22Rv1 (cell line): ENCODE measurements around the gene VWA1.
"Not testable (repeated sequence)": the region's sequence is repeated elsewhere in the genome, so short reads cannot be mapped to it uniquely, and the experiment has no call there.

Experiments
- H3K27ac ChIP-seq: fragments of 450-650 bp; 2 replicates; pipeline ENCODE4 v1.5.1; 2017
- ZFX ChIP-seq: fragments of 450-650 bp; IDR thresholded peaks from 2 replicates; pipeline ENCODE4 v1.6.1; 2017; ENCODE audit warnings: antibody characterized with exemption, borderline replicate concordance
- TF ChIP-seq, protein P1 (sequence below): fragments of 450-650 bp; IDR thresholded peaks from 2 replicates; pipeline ENCODE4 v1.5.1; 2017; ENCODE audit warnings: mild to moderate bottlenecking

Gene VWA1

DNA sequence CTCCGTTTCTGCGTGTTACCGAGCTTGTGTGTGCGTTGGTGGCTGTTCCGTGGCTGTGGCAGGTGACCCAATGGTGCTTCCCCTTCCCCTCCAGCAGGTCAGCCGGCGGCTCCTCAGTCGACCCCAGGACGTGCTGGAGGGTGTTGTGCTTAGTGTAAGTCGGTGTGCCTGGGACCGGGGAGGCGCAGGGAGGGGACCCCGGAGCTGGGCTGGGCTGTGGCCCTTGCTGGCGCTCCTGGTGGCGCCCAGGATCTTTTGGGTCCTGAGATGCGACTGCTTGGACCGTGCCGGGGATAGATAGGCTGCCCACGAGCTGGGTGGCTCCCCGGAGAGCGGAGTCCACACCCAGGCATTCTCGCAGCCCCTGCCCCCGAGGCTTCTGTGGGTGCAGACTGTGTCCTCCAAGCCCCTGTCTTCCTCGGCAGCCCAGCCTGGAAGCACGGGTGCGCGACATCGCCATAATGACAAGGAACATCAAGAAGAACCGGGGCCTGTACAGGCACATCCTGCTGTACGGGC lies 19.9 kb downstream of the VWA1 start:
- TF ChIP-seq, protein P1, sequence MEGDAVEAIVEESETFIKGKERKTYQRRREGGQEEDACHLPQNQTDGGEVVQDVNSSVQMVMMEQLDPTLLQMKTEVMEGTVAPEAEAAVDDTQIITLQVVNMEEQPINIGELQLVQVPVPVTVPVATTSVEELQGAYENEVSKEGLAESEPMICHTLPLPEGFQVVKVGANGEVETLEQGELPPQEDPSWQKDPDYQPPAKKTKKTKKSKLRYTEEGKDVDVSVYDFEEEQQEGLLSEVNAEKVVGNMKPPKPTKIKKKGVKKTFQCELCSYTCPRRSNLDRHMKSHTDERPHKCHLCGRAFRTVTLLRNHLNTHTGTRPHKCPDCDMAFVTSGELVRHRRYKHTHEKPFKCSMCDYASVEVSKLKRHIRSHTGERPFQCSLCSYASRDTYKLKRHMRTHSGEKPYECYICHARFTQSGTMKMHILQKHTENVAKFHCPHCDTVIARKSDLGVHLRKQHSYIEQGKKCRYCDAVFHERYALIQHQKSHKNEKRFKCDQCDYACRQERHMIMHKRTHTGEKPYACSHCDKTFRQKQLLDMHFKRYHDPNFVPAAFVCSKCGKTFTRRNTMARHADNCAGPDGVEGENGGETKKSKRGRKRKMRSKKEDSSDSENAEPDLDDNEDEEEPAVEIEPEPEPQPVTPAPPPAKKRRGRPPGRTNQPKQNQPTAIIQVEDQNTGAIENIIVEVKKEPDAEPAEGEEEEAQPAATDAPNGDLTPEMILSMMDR, result no peak
- no peak for TF ChIP-seq ZFX
- H3K27ac ChIP-seq, result no peak overlapping the region

GRCh38 chr1:1455934-1456333 lies 20.4 kb downstream of the VWA1 start:
- not testable (repeated sequence) for H3K27ac ChIP-seq

- H3K27ac ChIP-seq, result not testable (repeated sequence)
Measured at GRCh38 chr1:1456683-1457255, 21.3 kb downstream of the VWA1 start.

- H3K27ac ChIP-seq, result not testable (repeated sequence)
Measured at GRCh38 chr1:1459156-1459555, 23.7 kb downstream of the VWA1 start.

- H3K27ac ChIP-seq, result not testable (repeated sequence)
Measured at GRCh38 chr1:1459711-1460110, 24.2 kb downstream of the VWA1 start.

DNA sequence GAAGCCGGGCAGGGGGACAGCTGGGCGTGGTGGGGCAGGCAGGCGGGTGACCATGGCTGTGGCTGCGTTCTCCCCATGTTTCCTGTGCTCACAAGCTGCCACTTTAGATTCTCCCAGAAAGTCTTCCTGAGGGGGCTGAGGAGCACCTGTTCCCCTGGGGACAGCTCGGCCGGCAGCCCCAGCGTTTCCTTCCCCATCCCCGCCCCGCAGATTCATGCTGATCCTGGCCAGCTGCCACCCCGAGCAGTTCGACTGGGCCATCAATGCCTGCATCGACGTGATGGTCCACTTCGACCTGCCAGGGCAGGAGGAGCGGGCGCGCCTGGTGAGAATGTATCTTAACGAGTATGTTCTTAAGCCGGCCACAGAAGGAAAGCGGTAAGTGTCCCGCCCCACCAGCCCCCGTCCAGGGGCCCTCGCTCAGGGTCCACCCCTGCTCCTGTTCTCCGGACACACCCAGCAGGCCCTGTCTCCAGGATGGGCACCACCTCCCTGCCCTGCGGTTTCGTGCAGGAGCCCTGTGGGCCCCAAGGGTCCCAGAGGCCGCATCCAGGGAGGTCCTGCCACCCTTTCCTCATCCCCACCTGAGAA lies 25.1 kb downstream of the VWA1 start:
- TF ChIP-seq, protein P1, result no peak
- TF ChIP-seq ZFX, result no peak
- H3K27ac ChIP-seq, result no peak overlapping the region

DNA sequence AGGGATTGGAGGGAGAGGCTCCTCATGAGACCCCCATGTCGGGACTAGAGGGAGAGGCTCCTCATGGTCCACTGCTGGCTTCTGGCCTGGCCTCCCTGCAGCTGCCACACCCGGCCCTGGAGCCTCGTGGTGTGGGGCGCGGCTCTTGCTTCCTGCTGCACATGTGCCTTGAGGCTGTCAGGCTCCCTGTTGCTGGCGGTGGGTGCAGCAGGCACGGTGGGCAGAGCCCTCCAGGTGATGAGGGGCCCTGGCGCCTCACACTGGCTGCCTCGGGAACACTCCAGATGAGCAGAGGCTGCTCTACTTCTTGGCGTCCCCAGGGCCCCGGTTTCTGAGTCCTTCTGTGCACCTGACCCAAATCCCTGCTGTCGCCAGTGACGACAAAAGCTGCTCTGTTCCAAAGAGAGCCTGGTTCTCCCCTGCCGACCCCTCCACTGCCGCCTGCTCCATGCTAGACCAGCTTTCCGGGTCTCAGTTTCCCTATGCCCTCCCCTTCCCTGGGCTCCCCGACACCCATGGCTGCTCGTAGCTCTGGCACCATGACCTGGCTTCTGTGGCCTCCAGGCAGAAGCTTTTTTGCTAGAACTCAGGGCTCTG lies 26.3 kb downstream of the VWA1 start:
- no peak for TF ChIP-seq ZFX
- TF ChIP-seq, protein P1, result no peak
- H3K27ac ChIP-seq, result no peak overlapping the region

DNA sequence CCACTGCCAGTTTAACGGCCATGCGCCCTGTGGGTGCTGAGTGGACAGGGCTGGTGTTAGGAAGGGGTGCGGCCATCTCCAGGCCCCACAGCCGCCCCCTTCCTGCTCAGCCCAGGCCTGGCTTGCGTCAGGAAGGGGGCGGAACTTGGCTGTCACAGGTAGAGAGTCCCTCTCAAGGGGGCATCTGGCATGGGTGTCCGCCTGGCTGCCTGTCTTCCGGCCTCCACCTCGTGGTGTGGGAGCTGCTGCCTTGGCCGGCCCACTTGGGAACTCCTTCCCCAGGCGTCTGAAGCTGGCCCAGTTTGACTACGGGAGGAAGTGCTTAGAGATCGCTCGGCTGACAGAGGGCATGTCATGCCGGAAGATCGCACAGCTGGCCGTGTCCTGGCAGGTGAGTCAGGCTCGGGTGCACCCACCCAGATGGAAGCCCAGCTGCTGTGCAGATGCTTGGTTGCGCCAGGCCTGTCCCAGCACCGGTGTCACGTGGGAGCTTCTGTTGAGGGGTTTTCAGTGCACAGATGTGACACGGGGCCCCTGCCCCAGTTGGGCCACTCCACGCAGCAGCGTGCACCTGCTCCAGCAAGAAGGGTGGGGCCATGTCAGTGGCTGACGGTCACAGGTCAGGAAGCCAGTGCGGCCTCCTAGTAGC lies 27.0 kb downstream of the VWA1 start:
- TF ChIP-seq ZFX, result no peak
- TF ChIP-seq, protein P1, result no peak
- no peak overlapping the region for H3K27ac ChIP-seq

- H3K27ac ChIP-seq, result no peak overlapping the region
- no peak for TF ChIP-seq ZFX
- TF ChIP-seq, protein P1, result no peak
Measured at GRCh38 chr1:1463312-1463711, 27.8 kb downstream of the VWA1 start.

GRCh38 chr1:1468196-1468985 lies 32.9 kb downstream of the VWA1 start:
- not testable (repeated sequence) for H3K27ac ChIP-seq
